Stimulated activated CD8-positive, alpha-beta memory T cell treated with anti-CD3 and anti-CD28 coated beads, Interleukin-4, amount 100 ng/mL, for 48 hours (primary cell): ENCODE results near the gene WHRN.

Experiments
- DNase-seq: peaks from one replicate; pipeline ENCODE4 v3.0.0-alpha.2; 2020

The WHRN gene

GRCh38 chr9:114489928-114490327 lies 15.3 kb downstream of the WHRN start:
- DNase-seq = no peak

GRCh38 chr9:114488398-114489129 lies 16.7 kb downstream of the WHRN start:
- no peak for DNase-seq

- DNase-seq = peak; percentile 72
These were observed 17.5 kb downstream of the WHRN start for GRCh38 chr9:114487607-114488300.

GRCh38 chr9:114486205-114486963 lies 18.9 kb downstream of the WHRN start:
- no peak for DNase-seq

- peak; percentile 61 for DNase-seq
These were observed 20.3 kb downstream of the WHRN start for GRCh38 chr9:114484854-114485443.

- DNase-seq = no peak
These were observed 20.9 kb downstream of the WHRN start for GRCh38 chr9:114484215-114484853.

GRCh38 chr9:114483499-114483898 lies 21.8 kb downstream of the WHRN start:
- no peak for DNase-seq

- no peak for DNase-seq
These were observed 22.7 kb downstream of the WHRN start for GRCh38 chr9:114482593-114482992.

- no peak for DNase-seq
These were observed 23.5 kb downstream of the WHRN start for GRCh38 chr9:114481789-114482188.

- no peak for DNase-seq
These were observed 24.4 kb downstream of the WHRN start for GRCh38 chr9:114480746-114481435.

GRCh38 chr9:114478871-114479270 lies 26.4 kb downstream of the WHRN start:
- DNase-seq = no peak

GRCh38 chr9:114478459-114478858 lies 26.8 kb downstream of the WHRN start:
- no peak for DNase-seq

- DNase-seq = no peak
These were observed 27.6 kb downstream of the WHRN start for GRCh38 chr9:114477642-114478041.

GRCh38 chr9:114476891-114477469 lies 28.3 kb downstream of the WHRN start:
- no peak for DNase-seq

- DNase-seq = no peak
These were observed 29.7 kb downstream of the WHRN start for GRCh38 chr9:114475412-114476135.

GRCh38 chr9:114474425-114474824 lies 30.8 kb downstream of the WHRN start:
- no peak for DNase-seq

- no peak for DNase-seq
These were observed 31.8 kb downstream of the WHRN start for GRCh38 chr9:114473447-114473801.

GRCh38 chr9:114472765-114473446 lies 32.4 kb downstream of the WHRN start:
- no peak for DNase-seq

- no peak for DNase-seq
These were observed 34.1 kb downstream of the WHRN start for GRCh38 chr9:114471157-114471556.

- DNase-seq = no peak
These were observed 34.7 kb downstream of the WHRN start for GRCh38 chr9:114470581-114470980.

- no peak for DNase-seq
These were observed 35.2 kb downstream of the WHRN start for GRCh38 chr9:114470121-114470520.
